Measurements from ENCODE around the gene EPAS1.

The EPAS1 gene

GRCh38 chr2:46390901-46391395 is 93.7 kb downstream of the EPAS1 start:
- Histone ChIP-seq H3K27ac (replicated peaks) (no peak overlapping the region), H3K27me3 (ENCODE audit: insufficient read depth, poor library complexity, severe bottlenecking) (no peaks in the 10 kb centered on the region), H3K4me3 (replicated peaks; ENCODE audit: insufficient read depth, low read length) (no peak overlapping the region)
- no peak for DNase-seq (ENCODE audit: low read depth in 1 of 2, low spot score in 1 of 2)
- TF ChIP-seq, protein P1, sequence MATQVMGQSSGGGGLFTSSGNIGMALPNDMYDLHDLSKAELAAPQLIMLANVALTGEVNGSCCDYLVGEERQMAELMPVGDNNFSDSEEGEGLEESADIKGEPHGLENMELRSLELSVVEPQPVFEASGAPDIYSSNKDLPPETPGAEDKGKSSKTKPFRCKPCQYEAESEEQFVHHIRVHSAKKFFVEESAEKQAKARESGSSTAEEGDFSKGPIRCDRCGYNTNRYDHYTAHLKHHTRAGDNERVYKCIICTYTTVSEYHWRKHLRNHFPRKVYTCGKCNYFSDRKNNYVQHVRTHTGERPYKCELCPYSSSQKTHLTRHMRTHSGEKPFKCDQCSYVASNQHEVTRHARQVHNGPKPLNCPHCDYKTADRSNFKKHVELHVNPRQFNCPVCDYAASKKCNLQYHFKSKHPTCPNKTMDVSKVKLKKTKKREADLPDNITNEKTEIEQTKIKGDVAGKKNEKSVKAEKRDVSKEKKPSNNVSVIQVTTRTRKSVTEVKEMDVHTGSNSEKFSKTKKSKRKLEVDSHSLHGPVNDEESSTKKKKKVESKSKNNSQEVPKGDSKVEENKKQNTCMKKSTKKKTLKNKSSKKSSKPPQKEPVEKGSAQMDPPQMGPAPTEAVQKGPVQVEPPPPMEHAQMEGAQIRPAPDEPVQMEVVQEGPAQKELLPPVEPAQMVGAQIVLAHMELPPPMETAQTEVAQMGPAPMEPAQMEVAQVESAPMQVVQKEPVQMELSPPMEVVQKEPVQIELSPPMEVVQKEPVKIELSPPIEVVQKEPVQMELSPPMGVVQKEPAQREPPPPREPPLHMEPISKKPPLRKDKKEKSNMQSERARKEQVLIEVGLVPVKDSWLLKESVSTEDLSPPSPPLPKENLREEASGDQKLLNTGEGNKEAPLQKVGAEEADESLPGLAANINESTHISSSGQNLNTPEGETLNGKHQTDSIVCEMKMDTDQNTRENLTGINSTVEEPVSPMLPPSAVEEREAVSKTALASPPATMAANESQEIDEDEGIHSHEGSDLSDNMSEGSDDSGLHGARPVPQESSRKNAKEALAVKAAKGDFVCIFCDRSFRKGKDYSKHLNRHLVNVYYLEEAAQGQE (IDR thresholded peaks at IDR 0.05; ENCODE audit: insufficient replicate concordance, low read depth), result no peak
- no peak for TF ChIP-seq GABPA (IDR thresholded peaks at IDR 0.05; ENCODE audit: low read depth)
- TF ChIP-seq CTCF (IDR thresholded peaks at IDR 0.05; ENCODE audit: insufficient read depth, low read length), result no peak

DNA sequence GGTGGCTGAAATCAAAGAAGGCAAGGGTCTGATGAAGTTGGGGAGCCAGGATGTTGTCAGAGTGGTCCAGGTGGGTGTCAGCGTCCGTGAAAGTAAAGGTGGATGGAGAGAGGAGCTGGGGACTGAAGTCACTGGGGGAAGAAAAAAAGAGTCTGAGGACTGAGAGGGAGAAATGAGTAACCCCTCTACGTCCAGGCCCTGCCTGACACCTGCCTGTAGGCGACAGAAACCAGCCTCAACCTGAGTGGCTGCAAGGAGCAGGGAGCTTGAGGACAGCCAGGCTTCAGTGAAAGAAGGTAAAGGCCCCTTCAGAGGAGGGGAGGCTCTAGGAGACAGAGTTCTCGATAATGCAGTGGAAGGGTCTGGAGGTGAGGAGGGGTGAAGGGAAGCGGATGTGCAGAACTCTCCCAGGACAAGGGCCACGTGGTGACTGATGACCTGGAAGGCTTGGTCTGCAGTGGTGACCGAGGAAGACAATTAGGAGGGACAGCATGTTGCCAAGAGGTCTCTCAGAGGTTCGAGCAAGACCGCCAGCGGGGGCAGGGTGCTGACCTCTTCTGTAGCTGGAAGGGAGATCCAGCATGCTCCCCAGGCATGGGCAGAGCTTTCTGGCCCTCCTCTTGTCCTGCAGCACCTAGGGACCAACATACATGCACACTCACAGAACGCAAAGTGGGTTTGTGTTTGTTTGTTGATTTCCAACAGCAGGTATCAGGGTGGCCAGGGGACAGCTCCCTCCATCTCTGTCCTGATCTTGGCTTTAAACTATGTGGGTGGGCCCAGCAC is 95.5 kb downstream of the EPAS1 start:
- TF ChIP-seq CTCF (IDR thresholded peaks at IDR 0.05; ENCODE audit: insufficient read depth, low read length) (no peak), POLR2AphosphoS5 (IDR thresholded peaks at IDR 0.05; ENCODE audit: low read depth) (no peak), GABPA (IDR thresholded peaks at IDR 0.05; ENCODE audit: low read depth) (no peak), SPI1 (IDR thresholded peaks at IDR 0.05; ENCODE audit: borderline replicate concordance, low read depth) (no peak)
- TF ChIP-seq, protein P1 (IDR thresholded peaks at IDR 0.05; ENCODE audit: insufficient replicate concordance, low read depth), result no peak
- DNase-seq (ENCODE audit: low read depth in 1 of 2, low spot score in 1 of 2), result no peak
- H3K4me3 ChIP-seq (replicated peaks; ENCODE audit: insufficient read depth, low read length), result no peak overlapping the region
- no peaks in the 10 kb centered on the region for H3K27me3 ChIP-seq (ENCODE audit: insufficient read depth, poor library complexity, severe bottlenecking)
- H3K27ac ChIP-seq (replicated peaks), result no peak overlapping the region

DNA sequence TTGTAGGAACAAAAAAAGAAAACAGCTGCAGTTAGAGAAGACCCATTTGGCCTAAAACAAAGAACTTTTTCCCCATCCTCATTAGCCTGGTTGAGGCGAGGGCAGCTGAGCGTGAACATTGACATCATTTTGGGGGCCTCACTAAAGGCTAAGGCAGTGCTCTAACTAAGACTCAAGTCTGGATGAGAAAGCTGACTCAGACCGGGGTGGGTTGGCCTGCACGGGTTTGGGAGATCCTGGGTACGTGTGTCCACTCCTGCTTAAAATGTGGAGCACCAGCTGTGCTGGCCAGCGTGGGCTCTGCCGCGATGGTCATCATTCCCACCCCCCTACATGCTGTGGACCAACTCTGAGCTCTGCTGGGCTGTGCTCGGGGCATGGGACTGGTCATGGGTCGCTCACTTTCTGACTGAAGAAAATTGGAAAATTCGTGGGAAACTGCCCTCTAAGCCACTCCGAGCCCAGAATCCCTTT is 96.2 kb downstream of the EPAS1 start:
- Histone ChIP-seq H3K4me3 (replicated peaks; ENCODE audit: insufficient read depth, low read length) (no peak overlapping the region), H3K27ac (replicated peaks) (no peak overlapping the region), H3K27me3 (ENCODE audit: insufficient read depth, poor library complexity, severe bottlenecking) (no peaks in the 10 kb centered on the region)
- no peak for TF ChIP-seq POLR2AphosphoS5 (IDR thresholded peaks at IDR 0.05; ENCODE audit: low read depth)
- TF ChIP-seq CTCF (IDR thresholded peaks at IDR 0.05; ENCODE audit: insufficient read depth, low read length), result no peak
- TF ChIP-seq, protein P1 (IDR thresholded peaks at IDR 0.05; ENCODE audit: insufficient replicate concordance, low read depth), result no peak
- no peak for TF ChIP-seq GABPA (IDR thresholded peaks at IDR 0.05; ENCODE audit: low read depth)
- no peak for TF ChIP-seq SPI1 (IDR thresholded peaks at IDR 0.05; ENCODE audit: borderline replicate concordance, low read depth)
- DNase-seq (ENCODE audit: low read depth in 1 of 2, low spot score in 1 of 2), result no peak

Data from HL-60 (cell line).